Measurements from ENCODE around the gene VCL. TPM values are rescaled to one million over a fixed set of nuclear protein-coding genes. Genes with fewer than 3 reads are reported as not detected.

The VCL gene
- total RNA-seq, 1 experiment from 2014 or later, result 382 TPM

GRCh38 chr10:74083304-74083703 is 85.4 kb downstream of the VCL start:
- Histone ChIP-seq H3K36me3 (ENCODE audit: low read depth, low read length) (peaks cover 50% of the 10 kb centered on the region), H3K4me3 (ENCODE audit: low read length) (no peak overlapping the region), H4K20me1 (ENCODE audit: low read length) (peaks cover 6% of the 10 kb centered on the region; the same call in 1 of the 2 replicates), H3K27me3 (ENCODE audit: low read length) (no peaks in the 10 kb centered on the region), H3K4me2 (ENCODE audit: low read length) (no peak overlapping the region), H3K4me1 (ENCODE audit: insufficient read depth, low read length) (peaks cover 29% of the 10 kb centered on the region), H3K9ac (ENCODE audit: low read length) (no peak overlapping the region), H3K9me2 (replicated peaks; ENCODE audit: low read length) (no peaks in the 10 kb centered on the region), H3K79me2 (ENCODE audit: low read length) (peaks cover 38% of the 10 kb centered on the region), H2AFZ (ENCODE audit: low read length) (no peak overlapping the region), H3K9me3 (ENCODE audit: low read length) (no peaks in the 10 kb centered on the region), H3K27ac (ENCODE audit: low read length) (no peak overlapping the region), H3F3A (ENCODE audit: low read length, unreplicated experiment) (peaks cover 27% of the 10 kb centered on the region)
- TF ChIP-seq CTCF (conservative IDR thresholded peaks at IDR 0.05; ENCODE audit: low read depth, low read length) (no peak), EZH2phosphoT487 (IDR thresholded peaks at IDR 0.05; ENCODE audit: borderline replicate concordance, low read length) (no peak), EZH2 (IDR thresholded peaks at IDR 0.05; ENCODE audit: low read length, unreplicated experiment) (no peak)
- DNase-seq (no peak), ATAC-seq (no peak)
- intact Hi-C loops (cut with micrococcal nuclease), result loop anchor here (5.0 kb wide), 1 partner anchor 236 kb away; no protein-coding TSS in a partner anchor
- ChIA-PET CTCF (no interaction called here), POLR2A (ENCODE audit: unreplicated experiment) (interaction anchor here (0.7 kb wide), 1 partner anchor 311 kb away, joined by 3 read pairs; a partner anchor contains a TSS)
- no TSS peak for BruUV-seq (replicated peaks)

GRCh38 chr10:74084955-74085354 is 87.0 kb downstream of the VCL start:
- Histone ChIP-seq H2AFZ (ENCODE audit: low read length) (no peak overlapping the region), H3K27me3 (ENCODE audit: low read length) (no peaks in the 10 kb centered on the region), H3F3A (ENCODE audit: low read length, unreplicated experiment) (peaks cover 19% of the 10 kb centered on the region), H3K27ac (ENCODE audit: low read length) (no peak overlapping the region), H4K20me1 (ENCODE audit: low read length) (peaks cover 6% of the 10 kb centered on the region; the same call in 1 of the 2 replicates), H3K9me3 (ENCODE audit: low read length) (no peaks in the 10 kb centered on the region), H3K36me3 (ENCODE audit: low read depth, low read length) (peaks cover 62% of the 10 kb centered on the region), H3K4me3 (ENCODE audit: low read length) (no peak overlapping the region), H3K4me1 (ENCODE audit: insufficient read depth, low read length) (peaks cover 12% of the 10 kb centered on the region), H3K79me2 (ENCODE audit: low read length) (peaks cover 27% of the 10 kb centered on the region), H3K4me2 (ENCODE audit: low read length) (no peak overlapping the region), H3K9me2 (replicated peaks; ENCODE audit: low read length) (no peaks in the 10 kb centered on the region), H3K9ac (ENCODE audit: low read length) (no peak overlapping the region)
- intact Hi-C loops (cut with micrococcal nuclease), result loop anchor here (5.0 kb wide), 1 partner anchor 238 kb away; no protein-coding TSS in a partner anchor
- ATAC-seq, result no peak
- BruUV-seq (replicated peaks), result no TSS peak
- ChIA-PET CTCF (no interaction called here), POLR2A (ENCODE audit: unreplicated experiment) (no interaction called here)
- DNase-seq, result no peak
- no peak for TF ChIP-seq EZH2 (IDR thresholded peaks at IDR 0.05; ENCODE audit: low read length, unreplicated experiment)

DNA sequence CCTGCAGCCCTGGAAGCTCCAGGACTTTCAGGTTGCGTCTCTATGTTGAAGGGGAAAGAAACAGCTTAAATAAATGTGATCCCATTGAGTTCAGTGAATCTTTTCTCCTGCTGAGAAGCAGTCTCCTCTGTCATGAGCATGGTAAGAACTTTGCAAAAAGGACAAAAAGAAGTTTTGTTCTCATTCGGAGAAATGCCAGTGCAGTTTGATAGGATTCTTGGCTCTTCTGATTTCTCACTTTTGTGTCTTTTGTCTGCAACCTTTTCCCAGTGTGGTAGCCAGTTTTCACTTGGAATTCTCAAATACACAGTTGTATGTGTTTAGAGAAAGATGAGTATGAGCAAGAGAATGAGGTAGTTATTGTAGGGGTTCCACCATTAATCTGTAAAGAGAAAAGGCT is 88.4 kb downstream of the VCL start:
- ATAC-seq (no peak), DNase-seq (no peak)
- Histone ChIP-seq H3F3A (ENCODE audit: low read length, unreplicated experiment) (peaks cover 18% of the 10 kb centered on the region), H3K4me1 (ENCODE audit: insufficient read depth, low read length) (no peaks in the 10 kb centered on the region), H3K79me2 (ENCODE audit: low read length) (peaks cover 13% of the 10 kb centered on the region), H3K9me3 (ENCODE audit: low read length) (no peaks in the 10 kb centered on the region), H3K36me3 (ENCODE audit: low read depth, low read length) (peaks cover 75% of the 10 kb centered on the region), H2AFZ (ENCODE audit: low read length) (no peak overlapping the region), H3K4me3 (ENCODE audit: low read length) (no peak overlapping the region), H3K4me2 (ENCODE audit: low read length) (no peak overlapping the region), H3K9me2 (replicated peaks; ENCODE audit: low read length) (no peaks in the 10 kb centered on the region), H3K27ac (ENCODE audit: low read length) (no peak overlapping the region), H3K27me3 (ENCODE audit: low read length) (no peaks in the 10 kb centered on the region), H3K9ac (ENCODE audit: low read length) (no peak overlapping the region), H4K20me1 (ENCODE audit: low read length) (peaks cover 6% of the 10 kb centered on the region; the same call in 1 of the 2 replicates)
- BruUV-seq (replicated peaks), result no TSS peak
- ChIA-PET CTCF (interaction anchor here (0.7 kb wide), 1 partner anchor 21 kb away, joined by 5 read pairs; no protein-coding TSS in a partner anchor), POLR2A (ENCODE audit: unreplicated experiment) (interaction anchor here (0.6 kb wide), 1 partner anchor 87 kb away, joined by 3 read pairs; no protein-coding TSS in a partner anchor)
- intact Hi-C loops (cut with micrococcal nuclease), result no loop called here
- TF ChIP-seq EZH2 (IDR thresholded peaks at IDR 0.05; ENCODE audit: low read length, unreplicated experiment) (no peak), EZH2phosphoT487 (IDR thresholded peaks at IDR 0.05; ENCODE audit: borderline replicate concordance, low read length) (no peak), CTCF (conservative IDR thresholded peaks at IDR 0.05; ENCODE audit: low read depth, low read length) (no peak)
